Pons (tissue), 1 donor: ENCODE measurements around the gene PLA2G15.
A peak's percentile ranks its signal among the peaks of the same experiment; 100 is the strongest.

Source experiments
- DNase-seq: peaks from one replicate; pipeline ENCODE4 v3.0.0-alpha.2; 2016; ENCODE audit warnings: low spot score

PLA2G15 gene

DNA sequence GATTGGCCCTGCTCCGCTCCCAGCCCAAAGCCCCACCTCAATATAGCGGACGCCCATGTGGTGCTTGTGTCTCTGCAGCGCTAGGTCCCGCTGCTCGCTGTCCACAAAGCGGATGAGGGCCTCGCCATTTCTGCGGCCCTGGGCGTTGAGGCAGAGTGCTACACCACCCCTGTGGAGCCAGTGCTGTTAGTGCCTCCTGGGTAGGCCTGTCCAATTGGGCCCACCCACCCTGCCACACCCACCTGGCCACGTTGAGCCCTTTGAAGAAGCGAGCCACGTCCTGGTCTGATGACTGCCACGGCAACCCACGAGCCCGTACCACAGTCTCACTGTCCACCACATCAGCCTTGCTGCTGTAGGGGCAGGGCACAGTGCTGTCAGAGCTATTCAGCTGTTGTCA lies 12.8 kb upstream of the PLA2G15 start:
- no peak for DNase-seq

- DNase-seq, result no peak
These were observed 11.9 kb upstream of the PLA2G15 start for GRCh38 chr16:68233085-68233834.

GRCh38 chr16:68233835-68234187 lies 11.4 kb upstream of the PLA2G15 start:
- DNase-seq, result no peak

DNA sequence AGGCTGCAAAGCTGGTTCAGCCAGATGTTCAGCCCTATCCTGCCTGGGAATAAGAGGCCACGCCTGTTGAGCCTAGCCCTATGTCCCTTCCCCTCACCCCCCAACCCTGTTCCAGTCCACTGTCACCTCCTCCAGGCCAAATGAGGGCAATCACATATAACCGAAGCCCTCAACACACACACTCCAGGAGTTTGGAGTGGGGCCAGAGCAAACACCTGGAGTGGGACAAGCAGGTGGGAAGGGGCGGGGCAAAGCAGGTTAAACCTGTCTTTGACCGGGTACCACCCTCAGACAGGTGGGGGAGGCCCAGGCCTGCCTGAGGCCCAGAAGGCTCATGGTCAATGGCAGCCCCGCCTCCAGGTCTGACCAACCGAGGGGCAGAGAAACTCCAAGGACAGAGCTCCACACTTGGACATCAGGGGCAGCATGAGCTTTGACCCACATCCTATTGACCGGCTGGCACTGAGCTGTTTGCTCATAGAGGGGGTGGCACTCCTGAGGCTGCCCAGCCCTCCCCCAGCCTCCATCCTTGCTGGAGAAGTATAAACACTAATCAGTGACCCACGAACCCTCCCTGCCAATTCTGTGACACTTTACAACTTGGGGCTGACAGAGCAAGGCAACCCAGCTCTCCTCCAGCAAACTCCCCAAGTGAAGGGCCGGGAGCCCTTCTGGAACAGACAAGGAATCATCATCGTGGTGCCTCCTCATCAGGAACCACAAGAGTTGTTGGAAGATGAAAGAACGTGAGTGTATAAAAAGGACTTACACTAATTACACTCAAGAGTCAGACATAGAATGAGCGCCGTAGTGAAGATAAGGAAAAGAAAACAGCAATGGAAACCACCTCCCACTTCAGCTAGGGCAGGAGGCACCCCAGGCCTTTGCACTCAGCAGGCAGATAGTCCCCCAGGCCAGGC lies 10.7 kb upstream of the PLA2G15 start:
- no peak for DNase-seq

DNA sequence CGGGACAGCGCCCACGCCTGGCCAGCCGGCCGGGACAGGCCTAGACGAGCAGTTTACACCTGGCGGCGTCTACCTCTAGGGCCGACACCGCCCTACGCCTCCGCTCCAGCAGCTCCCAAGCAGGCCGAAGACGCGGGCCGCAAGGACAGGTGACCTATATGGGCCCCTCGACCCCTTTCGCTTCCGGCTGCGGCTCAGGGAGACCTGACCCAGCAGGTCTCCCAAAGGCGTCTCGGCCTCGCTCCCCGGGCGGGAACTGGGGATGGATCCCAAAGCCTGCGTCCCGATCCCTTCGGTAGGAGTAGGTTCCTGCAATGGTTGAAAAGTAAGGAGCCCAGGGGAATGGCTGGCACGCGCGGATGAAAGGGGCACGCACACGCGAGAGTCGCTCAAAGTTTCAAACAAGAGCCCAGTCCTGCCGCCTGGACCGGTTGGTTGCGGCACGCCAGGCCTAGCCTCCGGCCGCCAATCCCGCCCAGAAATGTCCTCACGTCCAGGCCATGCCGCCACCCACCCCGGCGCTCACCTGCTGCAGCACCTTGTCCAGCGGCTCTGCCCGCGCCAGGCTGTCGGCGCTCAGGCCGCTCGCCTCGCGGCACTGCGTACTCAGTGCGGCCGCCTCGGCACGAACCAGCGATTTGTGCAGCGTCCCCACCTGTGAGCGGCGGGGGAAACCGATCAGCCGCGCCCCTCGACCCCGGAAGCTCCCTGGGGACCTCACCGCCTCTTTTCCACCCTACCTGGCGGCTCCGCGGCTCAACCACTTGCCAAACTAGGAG lies 9.9 kb upstream of the PLA2G15 start:
- DNase-seq, result no peak

DNA sequence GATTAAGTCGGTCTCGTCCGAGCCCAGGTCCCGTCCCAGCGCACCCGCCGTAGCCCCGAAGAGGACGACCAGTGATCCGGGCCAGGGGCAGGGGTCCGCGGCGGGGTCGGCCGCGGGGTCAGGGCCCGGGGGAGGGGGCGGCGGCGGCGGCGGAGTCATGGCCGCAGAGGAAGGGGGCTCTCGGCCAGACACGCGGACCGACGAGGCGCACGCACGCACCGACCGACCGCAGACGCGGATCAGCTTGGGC lies 9.4 kb upstream of the PLA2G15 start, which contains the start of gene ESRP2:
ESRP2 (minus strand) TSS at position 241 of the 250 bp plus-strand sequence; CDS start at position 159, 82 bp downstream.
- DNase-seq, result no peak

DNA sequence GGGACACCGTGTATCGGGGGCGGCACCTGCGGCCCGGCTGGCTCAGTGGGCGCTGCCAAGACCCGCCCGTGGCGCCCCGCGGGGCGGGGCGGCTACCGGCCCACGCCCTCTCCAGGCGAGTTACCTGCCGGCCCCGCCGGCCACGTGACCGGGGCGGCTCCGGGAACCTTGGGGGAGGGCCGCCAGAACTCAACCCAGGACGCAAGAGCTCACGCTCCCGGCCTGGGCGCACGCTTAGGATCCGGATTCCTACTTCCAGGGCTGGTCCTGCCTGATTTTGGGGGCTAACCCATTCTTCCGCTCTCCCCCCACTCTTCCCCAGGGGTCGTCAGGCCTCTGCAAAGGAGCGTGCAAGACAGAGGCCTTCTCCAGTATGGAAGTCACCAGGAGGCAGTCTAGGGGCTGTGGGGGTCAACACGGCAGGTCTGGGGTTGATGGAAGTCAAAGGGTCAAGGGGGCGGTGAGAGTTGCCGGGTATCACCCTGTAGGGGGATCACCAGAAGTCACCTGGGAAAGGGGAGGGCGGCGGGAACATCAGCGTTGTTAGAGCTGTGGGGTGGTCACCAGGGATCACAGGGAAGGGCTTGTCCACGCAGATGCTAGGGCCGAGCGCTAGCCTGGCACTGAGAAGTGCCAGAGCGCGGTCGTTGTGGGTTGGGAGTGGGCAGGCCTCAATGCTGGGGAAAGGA lies 8.9 kb upstream of the PLA2G15 start:
- DNase-seq, result no peak

DNA sequence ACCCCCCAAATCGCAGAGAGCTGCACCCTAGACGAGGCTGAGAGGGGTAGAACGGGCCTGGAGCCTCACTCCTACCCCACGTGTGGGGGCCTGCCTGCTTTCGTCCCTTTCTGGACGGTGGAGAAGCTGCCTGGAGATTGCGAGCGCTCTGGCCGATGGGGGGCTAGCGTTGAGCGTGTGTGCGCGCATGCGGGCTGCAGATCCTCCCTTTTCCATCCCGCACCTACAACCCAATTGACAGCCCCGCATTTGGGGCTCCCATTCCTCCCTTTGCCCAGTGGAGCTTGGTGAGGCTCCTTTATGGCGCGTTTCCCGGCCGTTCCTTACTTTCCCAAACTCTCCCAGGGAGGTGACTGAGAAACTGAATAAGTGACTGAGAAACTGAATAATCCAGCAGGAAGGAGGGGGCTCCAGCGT lies 8.3 kb upstream of the PLA2G15 start:
- no peak for DNase-seq

GRCh38 chr16:68237243-68238028 lies 7.7 kb upstream of the PLA2G15 start:
- DNase-seq, result peak; percentile 94

DNA sequence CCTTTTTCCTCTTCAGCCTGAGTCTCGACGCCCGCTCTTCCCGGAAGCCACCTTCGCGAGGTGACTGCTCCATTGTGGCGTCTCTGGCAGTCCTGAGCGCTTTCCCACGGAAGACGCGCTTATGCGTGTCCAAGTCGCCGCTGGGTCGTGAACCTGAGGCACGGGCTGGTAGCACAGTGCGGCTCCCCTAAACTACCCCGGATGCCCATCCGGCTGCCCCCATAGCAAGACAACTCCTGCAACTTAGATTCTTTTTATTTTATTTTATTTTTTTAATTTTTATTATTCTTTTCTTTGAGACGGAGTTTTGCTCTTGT lies 7.2 kb upstream of the PLA2G15 start:
- DNase-seq, result no peak

DNA sequence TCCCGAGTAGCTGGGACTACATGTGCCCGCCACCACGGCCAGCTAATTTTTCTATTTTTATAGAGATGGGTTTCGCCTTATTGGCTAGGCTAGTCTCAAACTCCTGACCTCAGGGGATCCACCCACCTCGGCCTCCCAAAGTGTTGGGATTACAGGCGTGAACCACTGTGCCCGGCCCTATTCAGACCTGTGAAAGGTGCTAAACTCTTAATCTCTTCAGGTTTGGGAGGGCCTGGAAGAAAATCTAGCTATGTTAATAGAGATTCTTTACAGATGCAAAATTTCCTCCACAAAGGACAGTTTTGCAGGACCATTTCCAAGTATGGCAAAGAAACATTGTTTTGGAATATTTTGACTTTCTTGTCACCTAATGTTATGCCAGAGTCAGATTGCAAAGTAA lies 3.1 kb upstream of the PLA2G15 start:
- no peak for DNase-seq

GRCh38 chr16:68242926-68243858 lies 2.0 kb upstream of the PLA2G15 start:
- DNase-seq, result no peak

DNA sequence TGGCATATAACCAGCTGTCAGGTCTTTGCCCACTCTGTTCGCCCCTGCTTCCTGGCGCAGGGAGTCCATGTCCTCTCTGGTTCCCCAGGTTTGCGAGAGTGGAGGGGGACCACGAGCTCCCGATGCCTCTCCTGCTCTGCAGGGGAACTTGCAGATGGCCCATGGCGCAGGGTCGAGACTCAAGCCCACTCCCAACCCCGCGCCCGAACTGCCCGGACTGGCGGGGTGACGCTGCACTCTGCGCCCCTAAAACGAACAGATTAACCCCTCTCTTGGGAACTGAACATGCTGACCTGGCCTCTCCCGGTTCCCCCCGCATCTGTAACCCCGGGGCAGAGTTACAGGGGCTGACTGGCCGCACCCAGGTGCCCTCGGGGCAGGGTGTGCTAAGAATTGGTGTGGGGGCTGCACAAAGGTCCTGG lies 681 bp upstream of the PLA2G15 start:
- no peak for DNase-seq

DNA sequence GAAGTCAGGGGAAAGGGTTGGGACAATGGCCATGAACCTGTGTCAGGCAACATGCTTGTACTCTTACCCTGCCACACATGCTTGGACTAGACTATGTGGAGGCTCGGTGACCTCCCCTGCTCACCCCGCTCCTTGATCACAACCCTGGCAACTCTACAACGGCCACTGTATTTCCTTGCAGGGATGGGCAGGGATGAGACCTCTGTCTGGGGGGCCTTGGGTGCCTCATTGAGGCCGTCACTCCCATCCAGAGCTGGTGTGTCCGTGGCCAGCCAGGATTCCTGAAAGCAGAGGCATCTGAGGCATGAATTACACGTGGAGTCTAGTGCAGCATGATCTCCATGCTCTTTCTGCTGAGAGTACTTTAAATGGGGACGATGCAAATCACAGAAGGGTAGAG lies 948 bp downstream of the PLA2G15 start:
- DNase-seq, result no peak

- no peak for DNase-seq
These were observed 1.5 kb downstream of the PLA2G15 start for GRCh38 chr16:68246666-68247065.

- DNase-seq, result peak; percentile 72
These were observed 2.2 kb downstream of the PLA2G15 start for GRCh38 chr16:68247400-68247799.

DNA sequence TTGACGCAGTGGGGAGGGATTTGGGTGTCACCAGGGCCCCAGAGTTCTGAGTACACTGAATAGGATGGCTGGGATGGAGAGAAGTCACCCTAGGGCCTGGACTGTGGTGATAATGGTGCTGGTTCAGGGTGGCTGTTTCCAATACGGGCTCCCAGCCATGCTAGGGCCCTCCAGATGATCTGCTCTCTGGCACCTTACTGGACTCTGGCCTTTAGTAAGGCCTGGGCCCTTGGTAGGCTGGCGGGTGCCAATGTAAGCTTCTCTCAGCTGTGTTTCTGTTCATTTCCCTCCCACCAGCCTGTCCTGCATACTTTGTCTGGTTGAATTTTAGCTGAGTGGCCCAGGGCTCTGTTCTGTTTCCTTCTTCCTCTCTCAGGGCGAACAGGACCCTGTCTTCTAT lies 2.8 kb downstream of the PLA2G15 start:
- DNase-seq, result no peak

DNA sequence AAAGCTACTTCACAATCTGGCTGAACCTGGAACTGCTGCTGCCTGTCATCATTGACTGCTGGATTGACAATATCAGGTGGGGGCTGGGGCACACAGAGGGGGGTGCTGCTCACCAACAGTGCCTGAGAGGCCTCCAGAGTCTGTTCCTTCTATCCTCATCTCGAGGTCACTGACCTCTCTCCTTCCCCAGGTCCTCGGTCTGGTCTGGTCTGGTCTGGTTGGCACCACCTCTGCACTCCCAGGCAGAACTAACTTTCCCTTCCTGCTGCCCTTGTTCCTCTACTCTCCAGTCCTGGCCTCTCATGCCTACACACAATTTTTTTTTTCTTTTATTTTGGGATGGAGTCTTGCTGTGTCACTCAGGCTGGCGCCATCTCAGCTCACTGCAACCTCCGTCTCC lies 4.2 kb downstream of the PLA2G15 start:
- DNase-seq, result no peak

- DNase-seq, result no peak
These were observed 5.8 kb downstream of the PLA2G15 start for GRCh38 chr16:68250951-68251350.

- DNase-seq, result no peak
These were observed 6.7 kb downstream of the PLA2G15 start for GRCh38 chr16:68251832-68252231.
